Measurements from ENCODE around the gene KLHL17. TPM values are rescaled to one million over a fixed set of nuclear protein-coding genes. Genes with fewer than 3 reads are reported as not detected.

KLHL17 gene
- total RNA-seq, 1 experiment from 2014 or later: 3.3 TPM

GRCh38 chr1:961132-961669, 817 bp downstream of the KLHL17 start:
- in situ Hi-C loops (cut with HindIII; ENCODE audit: low pct_unique_long_range_greater_than_20kb, low sequenced_read_pairs): no loop called here

GRCh38 chr1:962381-963300, 2.3 kb downstream of the KLHL17 start:
- no peak for DNase-seq (ENCODE audit: low read depth)
- in situ Hi-C loops (cut with HindIII; ENCODE audit: low pct_unique_long_range_greater_than_20kb, low sequenced_read_pairs): no loop called here

More at GRCh38 chr1:961132-961669, 817 bp downstream of the KLHL17 start:
- DNase-seq (ENCODE audit: low read depth): no peak

GRCh38 chr1:963301-963651, 2.9 kb downstream of the KLHL17 start:
- in situ Hi-C loops (cut with HindIII; ENCODE audit: low pct_unique_long_range_greater_than_20kb, low sequenced_read_pairs): no loop called here
- DNase-seq (ENCODE audit: low read depth): no peak

GRCh38 chr1:963746-964525, 3.6 kb downstream of the KLHL17 start:
- in situ Hi-C loops (cut with HindIII; ENCODE audit: low pct_unique_long_range_greater_than_20kb, low sequenced_read_pairs): no loop called here
- DNase-seq (ENCODE audit: low read depth): no peak

GRCh38 chr1:964691-965525, 4.5 kb downstream of the KLHL17 start:
- in situ Hi-C loops (cut with HindIII; ENCODE audit: low pct_unique_long_range_greater_than_20kb, low sequenced_read_pairs): no loop called here
- DNase-seq (ENCODE audit: low read depth): no peak

- in situ Hi-C loops (cut with HindIII; ENCODE audit: low pct_unique_long_range_greater_than_20kb, low sequenced_read_pairs): no loop called here
- no peak for DNase-seq (ENCODE audit: low read depth)
Measured at GRCh38 chr1:965526-966134, 5.2 kb downstream of the KLHL17 start.

GRCh38 chr1:966135-966703, 5.8 kb downstream of the KLHL17 start, which contains the start of gene PLEKHN1:
PLEKHN1 (plus strand) TSS chr1:966482; CDS start chr1:966532, 50 bp downstream.
- in situ Hi-C loops (cut with HindIII; ENCODE audit: low pct_unique_long_range_greater_than_20kb, low sequenced_read_pairs): no loop called here
- peak; percentile 80 for DNase-seq (ENCODE audit: low read depth)

- peak; percentile 70 for DNase-seq (ENCODE audit: low read depth)
- in situ Hi-C loops (cut with HindIII; ENCODE audit: low pct_unique_long_range_greater_than_20kb, low sequenced_read_pairs): no loop called here
Measured at GRCh38 chr1:966704-967300, 6.4 kb downstream of the KLHL17 start.

- in situ Hi-C loops (cut with HindIII; ENCODE audit: low pct_unique_long_range_greater_than_20kb, low sequenced_read_pairs): no loop called here
- no peak for DNase-seq (ENCODE audit: low read depth)
Measured at GRCh38 chr1:967466-968343, 7.3 kb downstream of the KLHL17 start.

- no peak for DNase-seq (ENCODE audit: low read depth)
- in situ Hi-C loops (cut with HindIII; ENCODE audit: low pct_unique_long_range_greater_than_20kb, low sequenced_read_pairs): no loop called here
Measured at GRCh38 chr1:969260-969855, 9.0 kb downstream of the KLHL17 start.

GRCh38 chr1:970242-970972, 10.0 kb downstream of the KLHL17 start:
- DNase-seq (ENCODE audit: low read depth): no peak
- in situ Hi-C loops (cut with HindIII; ENCODE audit: low pct_unique_long_range_greater_than_20kb, low sequenced_read_pairs): no loop called here

GRCh38 chr1:970973-971730, 10.8 kb downstream of the KLHL17 start:
- in situ Hi-C loops (cut with HindIII; ENCODE audit: low pct_unique_long_range_greater_than_20kb, low sequenced_read_pairs): no loop called here

GRCh38 chr1:971751-972506, 11.5 kb downstream of the KLHL17 start:
- DNase-seq (ENCODE audit: low read depth): no peak
- in situ Hi-C loops (cut with HindIII; ENCODE audit: low pct_unique_long_range_greater_than_20kb, low sequenced_read_pairs): no loop called here

More at GRCh38 chr1:970973-971730, 10.8 kb downstream of the KLHL17 start:
- DNase-seq (ENCODE audit: low read depth): no peak
